Stimulated activated CD8-positive, alpha-beta memory T cell treated with anti-CD3 and anti-CD28 coated beads, Interleukin-4, amount 100 ng/mL, for 1 hour (primary cell): ENCODE measurements around the gene PRR14.
"Not testable (repeated sequence)": the region's sequence is repeated elsewhere in the genome, so short reads cannot be mapped to it uniquely, and the experiment has no call there.

Experiments
- DNase-seq, 2 donors: peaks; one replicate each; pipeline ENCODE4 v3.0.0-alpha.2; 2020; ENCODE audit warnings: low read depth in 2 of 2, low spot score in 1 of 2

Gene PRR14

DNA sequence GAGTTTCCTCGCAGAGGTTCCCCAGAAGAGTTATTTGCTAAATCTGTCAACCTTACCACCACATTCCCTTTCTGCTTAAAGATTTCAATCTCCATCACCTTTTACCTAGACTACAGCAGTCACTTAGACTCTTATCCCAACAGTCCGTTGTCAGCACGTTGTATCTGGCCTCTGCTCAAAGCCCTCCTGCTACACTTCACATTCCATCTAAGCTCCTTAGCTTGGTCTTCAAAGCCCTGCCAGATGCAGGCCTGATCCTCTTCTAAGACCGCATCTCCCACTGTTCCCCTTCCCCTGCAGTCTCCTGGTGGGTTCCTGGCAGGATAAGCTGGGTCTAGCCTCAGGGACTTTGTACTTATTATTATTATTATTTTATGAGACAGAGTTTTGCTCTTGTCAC lies 37.9 kb downstream of the PRR14 start:
- DNase-seq: no peak

DNA sequence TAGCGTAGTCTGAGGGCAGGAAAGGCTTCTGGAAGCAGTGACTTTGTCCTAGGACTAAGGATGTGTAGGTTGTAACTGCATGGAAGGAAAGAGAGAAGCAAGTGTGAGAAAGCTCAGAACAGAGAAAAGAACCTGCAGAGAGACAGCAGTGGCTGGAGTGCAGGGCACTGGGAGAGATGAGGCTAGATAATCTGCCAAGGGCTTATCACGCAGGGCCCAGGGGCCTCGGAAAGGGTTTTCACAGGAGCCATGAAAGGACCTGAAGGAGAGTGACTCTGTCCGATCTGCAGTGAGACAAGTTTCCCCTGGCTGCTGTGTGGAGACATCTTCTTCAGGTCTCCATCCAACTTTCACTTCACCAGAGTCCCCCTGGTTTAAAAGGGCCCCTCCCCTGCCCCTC lies 41.1 kb downstream of the PRR14 start:
- DNase-seq: no peak

DNA sequence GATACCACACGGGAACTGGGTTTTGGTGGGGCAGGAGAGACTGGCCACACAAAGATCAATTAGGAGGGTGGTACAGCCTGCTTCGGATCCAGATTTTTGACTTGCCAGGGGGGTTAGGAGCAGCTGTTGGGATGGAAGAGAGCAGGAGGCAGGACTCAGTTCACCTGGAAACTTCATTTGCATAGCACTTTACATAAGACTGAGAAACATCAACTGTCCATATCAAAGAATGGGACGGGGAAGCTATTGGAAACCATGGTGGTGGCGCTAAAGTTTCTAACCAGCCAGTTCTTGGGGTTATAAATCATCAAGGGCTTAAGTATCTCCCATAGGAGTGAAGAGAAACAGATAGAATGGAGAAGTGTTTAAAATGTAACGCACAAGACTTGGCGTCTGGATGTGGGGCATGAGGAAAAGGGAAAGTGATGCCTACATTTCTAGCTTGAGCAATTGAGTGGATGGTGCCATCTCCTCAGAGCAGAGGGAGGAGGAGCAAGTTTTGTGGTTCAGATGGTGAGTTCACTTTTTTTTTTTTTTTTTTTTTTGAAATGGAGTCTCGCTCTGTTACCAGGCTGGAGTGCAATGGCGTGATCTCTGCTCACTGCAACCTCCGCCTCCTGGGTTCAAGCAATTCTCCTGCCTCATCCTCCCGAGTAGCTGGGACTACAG lies 41.8 kb downstream of the PRR14 start:
- DNase-seq: no peak

DNA sequence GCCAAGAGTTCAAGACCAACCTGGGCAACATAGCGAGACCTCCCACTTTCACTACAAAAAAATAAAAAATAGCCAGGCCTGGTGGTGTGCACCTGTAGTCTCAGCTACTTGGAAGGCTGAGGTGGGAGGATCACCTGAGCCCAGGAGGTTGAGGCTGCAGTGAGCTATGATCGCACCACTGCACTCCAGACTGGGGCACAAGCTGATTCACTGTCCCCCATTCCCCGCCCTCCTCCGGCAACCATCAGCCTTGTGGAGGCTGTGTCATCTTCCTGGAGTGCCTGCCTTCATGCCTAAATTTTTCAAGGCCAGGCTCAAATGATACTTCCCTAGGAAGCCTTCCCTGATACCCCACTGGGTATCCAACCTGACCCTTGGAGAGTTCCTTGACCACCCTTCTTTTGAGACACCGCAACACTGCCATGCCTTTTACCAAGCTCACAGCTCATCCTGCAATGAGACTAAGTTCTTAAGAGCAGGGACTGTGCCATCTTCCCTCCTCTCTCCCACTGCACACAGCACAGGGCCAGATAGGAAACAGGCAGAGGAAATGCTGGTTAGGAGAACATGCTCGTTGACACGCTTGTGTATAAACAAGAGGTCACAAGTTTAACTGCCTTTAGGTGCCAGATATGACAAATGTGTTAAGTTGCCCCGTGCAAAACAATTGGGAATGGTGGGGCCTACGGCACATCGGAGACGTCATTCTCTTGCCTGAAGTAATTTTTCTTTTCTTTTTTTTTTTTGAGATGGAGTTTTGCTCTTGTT lies 44.4 kb downstream of the PRR14 start:
- DNase-seq: no peak

DNA sequence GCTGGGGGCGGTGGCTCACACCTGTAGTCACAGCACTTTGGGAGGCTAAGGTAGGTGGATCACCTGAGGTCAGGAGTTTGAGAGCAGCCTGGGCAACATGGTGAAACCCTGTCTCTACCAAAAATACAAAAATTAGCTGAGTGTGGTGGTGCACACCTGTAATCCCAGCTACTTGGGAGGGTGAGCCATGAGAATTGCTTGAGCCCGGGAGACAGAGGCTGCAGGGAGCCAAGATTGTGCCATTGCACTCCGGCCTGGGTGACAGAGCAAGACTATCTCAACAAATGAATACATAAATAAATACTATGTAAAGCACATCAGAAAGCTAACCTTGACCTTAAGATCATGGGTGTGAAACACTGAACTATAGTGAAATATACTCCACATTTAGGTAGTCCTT lies 45.9 kb downstream of the PRR14 start:
- DNase-seq: not testable (repeated sequence)

DNA sequence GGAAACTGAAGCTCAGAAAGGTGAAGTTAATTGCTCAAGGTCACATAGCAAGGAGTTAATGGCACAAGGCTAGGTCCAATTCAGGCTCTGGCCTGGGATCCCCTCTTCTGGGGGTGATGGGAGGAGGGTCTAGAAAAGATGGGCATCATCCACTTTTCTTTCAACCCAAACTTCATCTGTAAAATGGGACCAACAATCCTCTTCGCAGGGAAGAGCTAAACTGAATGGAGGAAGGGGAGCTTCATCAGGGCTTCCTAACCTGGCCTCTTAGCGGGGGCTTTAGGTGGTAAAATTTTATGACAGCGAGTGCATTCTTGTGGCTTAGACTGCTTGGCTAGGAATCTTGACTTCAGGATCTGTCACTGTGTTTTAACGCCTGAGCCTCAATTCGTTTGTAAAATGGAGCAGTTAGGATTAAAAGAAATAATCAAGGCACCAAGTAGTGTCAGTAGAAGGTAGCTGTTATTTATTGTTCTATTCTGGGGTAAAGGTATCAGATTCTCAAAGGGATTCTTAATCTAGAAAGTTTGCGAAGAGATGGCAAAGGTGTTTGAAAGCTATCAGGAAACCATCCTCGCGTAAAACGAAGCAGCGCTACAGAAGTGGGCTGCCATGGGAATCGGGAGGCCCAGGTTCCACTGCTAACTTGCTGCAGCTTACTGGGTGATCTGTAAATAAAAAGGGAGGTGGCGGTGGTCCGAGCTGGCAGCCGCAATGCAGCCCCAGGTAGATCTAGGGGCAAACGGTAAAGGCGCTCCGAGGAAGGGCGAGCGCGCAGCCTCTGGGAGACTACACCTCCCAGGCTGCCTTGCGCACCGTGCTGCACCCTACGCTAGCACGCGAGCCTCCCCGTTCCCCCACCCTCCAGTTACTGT lies 46.7 kb downstream of the PRR14 start:
- DNase-seq: no peak

DNA sequence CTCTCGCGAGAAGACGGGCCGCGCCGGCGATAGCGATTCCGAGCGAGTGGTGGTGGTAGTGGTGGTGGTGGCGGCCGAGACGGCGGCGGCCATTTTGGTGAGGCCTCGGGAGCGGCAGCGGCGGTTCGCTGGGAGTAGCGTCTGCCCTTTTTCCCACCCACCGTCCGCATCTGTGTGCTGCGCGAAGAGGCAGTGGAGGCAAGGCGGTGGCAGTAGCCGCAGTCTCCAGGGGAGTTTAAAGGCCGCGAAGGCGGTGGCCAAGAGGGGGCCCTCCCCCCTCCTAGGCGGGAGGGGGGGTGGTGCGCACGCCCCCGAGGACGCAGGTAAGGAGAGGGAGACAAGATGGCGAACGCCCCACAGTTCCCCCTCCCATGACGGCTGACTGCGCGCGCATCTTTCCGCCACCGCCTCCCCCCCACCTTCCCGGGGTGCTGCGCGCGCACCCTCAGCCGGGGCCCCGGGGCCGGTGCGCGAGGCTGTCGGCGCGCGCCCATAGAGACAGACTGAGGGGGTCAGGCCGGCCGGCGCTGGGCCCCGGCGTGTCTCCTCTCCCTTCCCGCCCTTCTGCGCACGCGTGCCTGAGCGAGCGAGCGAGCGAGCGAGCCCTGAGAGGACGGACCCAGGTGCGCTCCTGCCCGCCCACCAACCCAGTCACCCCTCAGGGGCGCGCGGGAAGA lies 47.5 kb downstream of the PRR14 start:
- DNase-seq: peak; percentile 98 to 99

DNA sequence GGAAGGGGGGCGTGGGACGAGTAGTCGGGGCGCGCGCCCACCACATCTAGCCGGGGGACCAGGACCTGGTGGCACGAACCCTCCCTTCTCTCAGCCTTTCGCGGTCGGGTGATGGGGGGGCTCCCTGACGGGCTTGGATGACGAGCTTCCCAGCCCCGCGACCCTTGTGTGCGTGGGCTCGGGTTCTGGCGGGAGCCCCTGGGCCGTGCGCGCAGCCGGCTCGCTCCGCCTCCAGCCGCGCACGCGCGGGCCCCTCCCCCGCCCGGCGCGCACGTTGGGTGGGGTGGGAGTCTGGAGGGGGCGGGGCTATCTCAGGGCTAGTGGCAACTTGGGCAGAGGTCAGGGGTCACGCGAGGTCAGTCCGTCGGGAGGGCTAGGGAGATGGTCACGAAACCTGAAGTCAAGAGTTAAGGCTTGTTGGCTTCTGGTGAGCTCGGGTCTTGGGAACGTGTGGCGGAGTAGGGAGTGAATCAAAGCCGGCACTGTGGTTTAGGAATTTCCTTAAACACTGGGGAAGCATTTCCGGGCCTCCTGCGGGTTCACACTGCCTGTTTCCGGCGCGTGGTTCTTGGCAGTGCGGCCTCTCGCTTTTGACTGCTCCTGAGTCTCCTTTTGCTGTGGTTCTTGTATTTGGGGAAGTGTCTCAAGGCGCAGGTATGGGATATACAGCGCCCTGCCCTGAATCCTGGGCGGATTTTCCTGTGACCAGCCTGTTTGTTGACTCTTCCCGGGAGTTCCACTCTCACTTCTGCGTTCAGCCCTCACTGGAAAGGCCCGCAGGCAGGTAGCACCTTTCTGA lies 48.3 kb downstream of the PRR14 start, which contains the start of gene SRCAP:
Gene SRCAP, plus strand, starts transcription at position 356 of the 799 bp plus-strand sequence. CDS start 1,654 bp downstream, outside the sequence.
- peak; percentile 52 to 59 for DNase-seq

DNA sequence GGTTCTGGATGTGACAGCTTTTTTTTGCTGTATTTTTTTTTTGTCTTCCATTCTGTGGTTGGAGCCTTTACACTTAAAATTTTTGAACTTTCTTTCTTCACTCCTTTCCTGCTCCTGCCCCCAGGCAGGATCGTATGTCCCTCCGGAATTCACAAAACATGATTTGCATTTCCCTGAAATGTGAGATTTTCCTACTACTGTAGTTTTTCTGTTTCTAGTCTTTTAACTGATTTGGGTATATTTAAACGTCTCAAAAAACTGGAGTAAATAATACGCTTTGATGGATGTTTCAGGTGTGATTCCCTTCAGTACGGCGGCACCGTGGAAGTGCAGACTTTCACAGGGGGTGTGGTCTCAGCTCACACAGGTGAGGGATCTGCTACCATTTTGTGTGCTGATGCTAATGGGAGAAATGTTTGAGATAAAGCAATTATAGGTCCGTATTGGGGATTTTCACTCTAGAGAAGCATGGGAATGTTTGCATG lies 48.9 kb downstream of the PRR14 start:
- no peak for DNase-seq

DNA sequence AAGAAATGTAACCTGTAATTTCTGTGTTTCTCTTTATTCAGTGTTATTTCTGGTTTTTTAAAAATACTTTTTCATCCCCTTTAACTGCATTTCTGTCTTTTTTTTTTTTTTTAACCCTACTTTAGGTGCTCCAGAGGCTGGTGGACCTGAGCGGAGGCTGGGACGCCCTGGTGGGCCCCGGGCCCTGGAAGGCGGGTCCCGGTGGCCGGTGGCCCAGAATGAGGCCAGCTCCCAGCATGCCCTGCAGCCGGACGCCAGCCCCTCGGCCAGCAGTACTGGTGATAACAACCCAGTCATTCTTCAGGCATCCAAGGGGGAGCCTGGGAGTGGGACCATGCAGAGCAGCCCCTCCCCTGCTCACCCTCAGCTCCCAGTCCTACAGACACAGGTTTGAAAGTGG lies 49.7 kb downstream of the PRR14 start:
- DNase-seq: no peak

DNA sequence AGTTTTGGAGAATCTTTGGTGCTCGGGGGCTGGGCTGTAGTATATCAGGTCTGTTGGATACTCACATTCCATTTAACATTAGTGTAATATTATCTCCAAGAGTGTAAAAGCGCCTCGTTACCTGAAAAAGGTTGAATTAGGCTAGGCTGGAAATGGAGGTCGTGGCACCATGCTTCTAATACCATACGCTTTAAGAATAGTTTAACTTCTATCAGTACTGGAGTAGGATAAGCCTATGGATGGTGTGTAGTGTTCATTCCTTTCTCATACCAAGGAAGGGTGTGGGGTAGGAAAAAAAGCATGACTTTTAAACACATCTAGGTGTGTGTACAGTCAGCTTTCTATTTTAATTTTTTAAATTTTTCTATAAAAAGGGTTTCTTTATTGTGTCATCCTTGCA lies 50.2 kb downstream of the PRR14 start:
- DNase-seq: no peak

DNA sequence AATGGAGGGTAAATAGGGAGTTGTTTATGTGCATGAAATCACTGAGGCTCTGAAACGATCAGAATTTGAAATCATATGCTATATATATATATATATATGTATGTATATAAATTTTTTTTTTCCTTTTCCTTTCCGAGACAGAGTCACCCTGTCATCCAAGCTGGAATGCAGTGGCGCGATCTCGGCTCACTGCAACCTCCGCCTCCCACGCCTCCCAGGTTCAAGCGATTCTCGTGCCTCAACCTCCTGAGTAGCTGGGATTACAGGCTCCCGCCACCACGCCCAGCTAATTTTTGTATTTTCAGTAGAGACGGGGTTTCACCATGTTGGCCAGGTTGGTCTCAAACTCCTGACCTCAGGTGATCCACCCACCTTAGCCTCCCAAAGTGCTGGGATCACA lies 52.3 kb downstream of the PRR14 start:
- DNase-seq: not testable (repeated sequence)

DNA sequence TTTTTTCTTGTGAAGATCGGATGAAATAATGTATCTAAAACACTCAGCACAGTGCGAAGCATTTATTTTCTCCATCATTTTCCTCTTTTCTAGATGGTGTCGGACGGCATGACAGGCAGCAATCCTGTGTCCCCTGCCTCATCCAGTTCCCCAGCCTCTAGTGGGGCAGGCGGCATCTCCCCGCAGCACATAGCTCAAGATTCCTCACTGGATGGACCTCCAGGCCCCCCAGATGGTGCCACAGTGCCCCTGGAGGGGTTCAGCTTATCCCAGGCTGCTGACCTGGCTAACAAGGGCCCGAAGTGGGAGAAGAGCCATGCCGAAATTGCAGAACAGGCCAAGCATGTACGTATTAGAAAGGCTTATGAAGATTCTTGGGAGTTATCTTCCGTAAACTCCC lies 53.2 kb downstream of the PRR14 start:
- DNase-seq: no peak
